Osteoblast (primary cell): ENCODE results near the gene KIF3C. TPM values are rescaled to one million over a fixed set of nuclear protein-coding genes. Genes with fewer than 3 reads are reported as not detected.
A peak's percentile ranks its signal among the peaks of the same experiment; 100 is the strongest.

Experiments used
- DNase-seq: peaks from one replicate; pipeline ENCODE4 v3.0.0; 2011; ENCODE audit warnings: low spot score, mixed read lengths; ENCODE audit not compliant: insufficient read length; ENCODE audit errors: missing footprints
- H2AFZ ChIP-seq: 2 replicates; pipeline ENCODE4 v1.6.0; 2011; ENCODE audit warnings: mild to moderate bottlenecking, low read length
- H3K27ac ChIP-seq: 2 replicates; pipeline ENCODE4 v1.5.1; 2011; ENCODE audit warnings: mild to moderate bottlenecking, low read depth, low read length, moderate library complexity
- H3K27me3 ChIP-seq: 2 replicates; pipeline ENCODE4 v1.6.0; 2012; ENCODE audit warnings: mild to moderate bottlenecking, control low read depth, inconsistent platforms, low read length, moderate library complexity; ENCODE audit not compliant: insufficient read depth
- H3K36me3 ChIP-seq: 2 replicates; pipeline ENCODE4 v1.5.1; 2011; ENCODE audit warnings: mild to moderate bottlenecking, low read length, control low read depth, moderate library complexity; ENCODE audit not compliant: insufficient read depth
- H3K4me1 ChIP-seq: 2 replicates; pipeline ENCODE4 v1.5.1; 2011; ENCODE audit warnings: mild to moderate bottlenecking, low read length, control low read depth, moderate library complexity; ENCODE audit not compliant: insufficient read depth
- H3K4me2 ChIP-seq: 2 replicates; pipeline ENCODE4 v1.6.0; 2011; ENCODE audit warnings: mild to moderate bottlenecking, low read length; ENCODE audit not compliant: insufficient read depth
- H3K4me3 ChIP-seq: fragments of 200-600 bp; sonication (generic); 3 replicates; pipeline ENCODE4 v1.5.1; 2012; ENCODE audit warnings: mild to moderate bottlenecking, low read length, inconsistent platforms; ENCODE audit not compliant: insufficient read depth
- H3K79me2 ChIP-seq: 2 replicates; pipeline ENCODE4 v1.6.0; 2012; ENCODE audit warnings: mild to moderate bottlenecking, low read length, control low read depth, inconsistent platforms; ENCODE audit not compliant: insufficient read depth
- H3K9me3 ChIP-seq: 2 replicates; pipeline ENCODE4 v1.5.1; 2011; ENCODE audit warnings: low read depth, low read length, control low read depth
- H4K20me1 ChIP-seq: 2 replicates; pipeline ENCODE4 v1.6.0; 2012; ENCODE audit warnings: mild to moderate bottlenecking, low read length, control low read depth; ENCODE audit not compliant: insufficient read depth
- CTCF ChIP-seq: IDR thresholded peaks from 2 replicates; pipeline ENCODE4 v1.5.1; 2011; ENCODE audit warnings: mild to moderate bottlenecking, low read depth, low read length, moderate library complexity; ENCODE audit errors: extremely low read depth
- total RNA-seq: library from RNA; depleted of rRNA; stranded (reverse); fragments of >200 nt; gene quantifications from 2 replicates; pipeline ENCODE4 v1.2.3, GENCODE V29; 2012

KIF3C gene
- total RNA-seq, 1 donor, result 17.0 TPM

DNA sequence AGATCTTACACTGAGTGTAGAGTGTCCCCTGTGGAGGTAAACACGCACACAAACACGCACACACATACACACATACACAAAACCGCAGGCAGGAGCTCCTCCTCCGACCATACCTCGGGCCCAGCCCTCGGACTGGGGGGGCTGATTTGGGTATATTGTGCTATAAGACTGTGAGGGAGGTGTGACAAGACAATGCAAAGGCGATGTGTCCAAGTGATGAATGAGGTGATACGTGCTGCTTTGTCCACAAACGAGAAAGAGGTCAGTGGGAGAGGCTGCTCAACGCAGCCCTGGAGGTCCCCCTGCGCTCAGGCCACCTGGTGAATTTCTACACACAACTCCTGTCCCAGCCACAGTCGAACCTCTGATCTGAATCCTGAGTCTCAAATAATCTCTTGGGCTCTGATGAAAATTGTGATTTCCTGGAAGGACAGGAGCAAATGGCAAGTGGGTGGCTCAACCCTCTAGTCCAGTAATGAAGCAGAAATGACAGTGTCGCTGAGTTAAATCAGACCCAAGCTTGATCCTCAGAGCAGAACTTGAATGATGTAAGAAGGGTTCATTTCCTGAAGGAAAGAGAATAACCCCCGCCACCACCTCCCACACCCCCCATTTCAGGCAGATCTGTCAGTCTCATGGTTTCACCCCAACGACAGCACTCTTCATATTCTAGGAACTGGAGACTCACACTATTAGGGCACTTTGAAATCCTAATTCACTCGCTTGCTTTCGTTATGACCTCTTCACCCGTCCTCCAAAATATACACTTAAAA, 55.1 kb downstream of the KIF3C start:
- no peak for TF ChIP-seq CTCF
- no peak overlapping the region for H3K4me3 ChIP-seq
- H2AFZ ChIP-seq, result no peak overlapping the region
- peak; percentile 45 for DNase-seq
- H4K20me1 ChIP-seq, result no peaks in the 10 kb centered on the region
- H3K27ac ChIP-seq, result no peak overlapping the region
- H3K9me3 ChIP-seq, result no peaks in the 10 kb centered on the region
- H3K27me3 ChIP-seq, result no peaks in the 10 kb centered on the region
- H3K4me1 ChIP-seq, result no peaks in the 10 kb centered on the region
- peaks cover 9% of the 10 kb centered on the region for H3K36me3 ChIP-seq
- H3K4me2 ChIP-seq, result no peak overlapping the region
- H3K79me2 ChIP-seq, result no peaks in the 10 kb centered on the region

GRCh38 chr2:25922501-25922900, 59.8 kb downstream of the KIF3C start:
- no peaks in the 10 kb centered on the region for H3K27me3 ChIP-seq
- H3K4me1 ChIP-seq, result no peaks in the 10 kb centered on the region
- H3K79me2 ChIP-seq, result no peaks in the 10 kb centered on the region
- DNase-seq, result no peak
- H3K4me3 ChIP-seq, result no peak overlapping the region
- no peak overlapping the region for H3K4me2 ChIP-seq
- H3K27ac ChIP-seq, result no peak overlapping the region
- no peaks in the 10 kb centered on the region for H4K20me1 ChIP-seq
- no peaks in the 10 kb centered on the region for H3K9me3 ChIP-seq
- no peaks in the 10 kb centered on the region for H3K36me3 ChIP-seq
- no peak for TF ChIP-seq CTCF
- no peak overlapping the region for H2AFZ ChIP-seq

GRCh38 chr2:25920786-25921415, 61.4 kb downstream of the KIF3C start:
- H3K9me3 ChIP-seq, result no peaks in the 10 kb centered on the region
- no peak overlapping the region for H3K4me3 ChIP-seq
- H2AFZ ChIP-seq, result no peak overlapping the region
- H4K20me1 ChIP-seq, result no peaks in the 10 kb centered on the region
- H3K27ac ChIP-seq, result no peak overlapping the region
- H3K4me2 ChIP-seq, result no peak overlapping the region
- H3K79me2 ChIP-seq, result no peaks in the 10 kb centered on the region
- no peaks in the 10 kb centered on the region for H3K36me3 ChIP-seq
- no peak for DNase-seq
- H3K27me3 ChIP-seq, result no peaks in the 10 kb centered on the region
- no peak for TF ChIP-seq CTCF
- H3K4me1 ChIP-seq, result no peaks in the 10 kb centered on the region

DNA sequence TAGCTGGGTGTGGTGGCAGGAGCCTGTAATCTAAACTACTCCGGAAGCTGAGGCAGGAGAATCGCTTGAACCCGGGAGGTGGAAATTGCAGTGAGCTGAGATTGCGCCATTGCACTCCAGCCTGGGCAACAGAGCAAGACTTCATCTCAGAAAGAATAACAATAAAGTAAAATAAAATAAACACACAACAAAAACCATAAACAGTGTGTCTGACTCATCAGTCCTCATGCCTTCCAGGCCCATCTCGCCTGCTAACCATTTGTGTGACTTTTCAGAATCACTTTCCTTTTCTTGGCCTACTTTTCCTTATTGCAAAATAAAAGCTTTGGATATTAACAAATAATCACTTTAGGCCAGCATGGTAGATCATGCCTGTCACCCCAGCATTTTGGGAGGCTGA, 62.0 kb downstream of the KIF3C start:
- no peak overlapping the region for H3K27ac ChIP-seq
- DNase-seq, result peak; percentile 85
- H4K20me1 ChIP-seq, result no peaks in the 10 kb centered on the region

More for the DNA sequence above, 62.0 kb downstream of the KIF3C start:
- Histone ChIP-seq H3K9me3 (no peaks in the 10 kb centered on the region), H3K79me2 (no peaks in the 10 kb centered on the region), H3K4me1 (no peaks in the 10 kb centered on the region), H3K27me3 (no peaks in the 10 kb centered on the region), H2AFZ (no peak overlapping the region), H3K4me2 (no peak overlapping the region), H3K4me3 (no peak overlapping the region), H3K36me3 (no peaks in the 10 kb centered on the region)
- no peak for TF ChIP-seq CTCF
